ENCODE results near the gene NEMP2. TPM values are rescaled to one million over a fixed set of nuclear protein-coding genes. Genes with fewer than 3 reads are reported as not detected.
A peak's percentile ranks its signal among the peaks of the same experiment; 100 is the strongest.

Gene NEMP2
- total and polyA plus RNA-seq, 2 experiments from 2014 or later, result 3.2 to 9.9 TPM

DNA sequence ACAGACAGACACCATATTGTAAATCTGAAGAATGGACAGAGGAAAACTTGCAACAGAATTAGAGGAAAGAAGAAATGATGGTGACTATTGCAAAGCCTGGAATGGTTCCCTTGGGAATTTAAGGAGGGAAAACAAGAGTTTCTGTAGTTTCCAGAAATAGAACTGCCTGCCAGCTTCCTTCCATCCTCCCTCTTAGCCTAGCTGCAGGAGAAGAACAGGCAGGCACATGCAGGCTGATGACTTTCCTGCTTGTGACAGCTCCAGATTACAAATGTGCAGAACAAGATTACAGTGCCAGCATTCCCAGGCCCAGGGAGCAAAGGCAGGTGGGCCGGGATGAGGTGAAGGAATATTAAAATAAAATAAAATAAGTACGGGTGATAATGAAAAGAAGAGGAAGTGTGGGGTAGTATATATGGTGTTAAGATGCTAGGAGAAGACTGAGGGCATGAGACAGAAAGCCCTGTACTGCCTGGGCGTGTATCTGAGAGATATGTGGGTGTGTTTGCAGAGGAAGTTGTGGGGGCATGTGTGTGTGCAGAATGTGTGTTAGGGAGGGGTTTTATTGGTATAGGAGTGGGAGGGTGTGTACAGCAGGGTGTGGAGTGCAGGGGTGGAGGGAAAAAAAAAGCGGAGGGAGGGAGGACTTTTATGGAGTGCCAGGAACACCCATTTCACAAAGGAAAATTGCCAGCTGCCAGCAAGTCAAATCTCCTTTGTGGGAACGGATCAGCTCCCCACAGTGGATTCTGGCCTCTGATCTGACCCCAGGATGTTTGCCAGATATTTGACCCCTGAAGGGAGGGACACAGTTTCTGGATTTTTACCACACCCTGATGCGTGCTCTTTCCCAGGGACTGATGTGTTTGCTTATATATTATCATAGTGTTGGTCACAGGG is 43.9 kb upstream of the NEMP2 start:
- Histone ChIP-seq H3K79me2 (no peaks in the 10 kb centered on the region), H3K4me2 (peak overlapping the region; percentile 51), H3K36me3 (replicated peaks; ENCODE audit: insufficient read depth, low read depth) (no peaks in the 10 kb centered on the region), H4K20me1 (ENCODE audit: insufficient read depth, poor library complexity, severe bottlenecking) (no peaks in the 10 kb centered on the region), H3K27me3 (no peaks in the 10 kb centered on the region), H2AFZ (peak overlapping the region; percentile 8), H3K9me3 (ENCODE audit: low read depth) (no peaks in the 10 kb centered on the region), H3K27ac (peak overlapping the region; percentile 89), H3K4me3 (no peak overlapping the region), H3K4me1 (ENCODE audit: insufficient read depth) (peaks cover 21% of the 10 kb centered on the region), H3K9me2 (replicated peaks; ENCODE audit: insufficient read depth) (no peaks in the 10 kb centered on the region)
- 42% methylated on average over 6 of the region's 6 CpGs for WGBS (ENCODE audit: low lambda C conversion rate, missing lambda C conversion rate)
- no peak for TF ChIP-seq EZH2 (IDR thresholded peaks at IDR 0.05; ENCODE audit: borderline replicate concordance)
- TF ChIP-seq EZH2phosphoT487 (IDR thresholded peaks at IDR 0.05; ENCODE audit: low read depth, severe bottlenecking, unreplicated experiment), result no peak
- TF ChIP-seq, protein P1, sequence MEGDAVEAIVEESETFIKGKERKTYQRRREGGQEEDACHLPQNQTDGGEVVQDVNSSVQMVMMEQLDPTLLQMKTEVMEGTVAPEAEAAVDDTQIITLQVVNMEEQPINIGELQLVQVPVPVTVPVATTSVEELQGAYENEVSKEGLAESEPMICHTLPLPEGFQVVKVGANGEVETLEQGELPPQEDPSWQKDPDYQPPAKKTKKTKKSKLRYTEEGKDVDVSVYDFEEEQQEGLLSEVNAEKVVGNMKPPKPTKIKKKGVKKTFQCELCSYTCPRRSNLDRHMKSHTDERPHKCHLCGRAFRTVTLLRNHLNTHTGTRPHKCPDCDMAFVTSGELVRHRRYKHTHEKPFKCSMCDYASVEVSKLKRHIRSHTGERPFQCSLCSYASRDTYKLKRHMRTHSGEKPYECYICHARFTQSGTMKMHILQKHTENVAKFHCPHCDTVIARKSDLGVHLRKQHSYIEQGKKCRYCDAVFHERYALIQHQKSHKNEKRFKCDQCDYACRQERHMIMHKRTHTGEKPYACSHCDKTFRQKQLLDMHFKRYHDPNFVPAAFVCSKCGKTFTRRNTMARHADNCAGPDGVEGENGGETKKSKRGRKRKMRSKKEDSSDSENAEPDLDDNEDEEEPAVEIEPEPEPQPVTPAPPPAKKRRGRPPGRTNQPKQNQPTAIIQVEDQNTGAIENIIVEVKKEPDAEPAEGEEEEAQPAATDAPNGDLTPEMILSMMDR (IDR thresholded peaks at IDR 0.05; ENCODE audit: poor library complexity), result no peak
- DNase-seq (ENCODE audit: low spot score), result peak; percentile 55

DNA sequence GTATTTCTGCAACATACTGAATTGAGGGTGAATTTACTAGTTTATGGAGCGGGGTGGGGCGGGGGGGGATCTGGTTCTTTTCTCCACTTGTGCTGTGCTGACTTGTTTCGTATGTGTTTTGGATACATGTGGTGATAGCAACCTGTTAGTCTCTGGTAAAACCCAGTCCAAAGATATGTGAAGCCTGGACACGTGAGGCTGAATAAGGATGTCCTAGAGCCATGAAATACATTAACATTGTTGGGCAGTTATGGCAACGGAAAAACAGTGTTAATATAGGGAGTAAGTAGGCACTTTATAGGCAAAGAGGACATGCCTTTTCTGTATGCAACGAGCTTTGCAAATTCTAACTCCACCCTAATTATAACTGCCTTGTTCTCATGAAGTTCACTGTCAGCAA is 42.1 kb upstream of the NEMP2 start:
- no peaks in the 10 kb centered on the region for H3K9me3 ChIP-seq (ENCODE audit: low read depth)
- peak overlapping the region; percentile 89 for H3K27ac ChIP-seq
- no peaks in the 10 kb centered on the region for H3K79me2 ChIP-seq
- H4K20me1 ChIP-seq (ENCODE audit: insufficient read depth, poor library complexity, severe bottlenecking), result no peaks in the 10 kb centered on the region
- peaks cover 12% of the 10 kb centered on the region for H3K4me1 ChIP-seq (ENCODE audit: insufficient read depth)
- DNase-seq (ENCODE audit: low spot score), result peak; percentile 21
- no peak for TF ChIP-seq EZH2phosphoT487 (IDR thresholded peaks at IDR 0.05; ENCODE audit: low read depth, severe bottlenecking, unreplicated experiment)
- TF ChIP-seq, protein P1 (IDR thresholded peaks at IDR 0.05; ENCODE audit: poor library complexity), result no peak
- no peak for TF ChIP-seq EZH2 (IDR thresholded peaks at IDR 0.05; ENCODE audit: borderline replicate concordance)
- no peaks in the 10 kb centered on the region for H3K9me2 ChIP-seq (replicated peaks; ENCODE audit: insufficient read depth)
- no peaks in the 10 kb centered on the region for H3K27me3 ChIP-seq
- H3K36me3 ChIP-seq (replicated peaks; ENCODE audit: insufficient read depth, low read depth), result no peaks in the 10 kb centered on the region
- peak overlapping the region; percentile 30 for H3K4me2 ChIP-seq
- no peak overlapping the region for H2AFZ ChIP-seq
- 50% methylated on average over 6 of the region's 6 CpGs for WGBS (ENCODE audit: low lambda C conversion rate, missing lambda C conversion rate)
- no peak overlapping the region for H3K4me3 ChIP-seq

DNA sequence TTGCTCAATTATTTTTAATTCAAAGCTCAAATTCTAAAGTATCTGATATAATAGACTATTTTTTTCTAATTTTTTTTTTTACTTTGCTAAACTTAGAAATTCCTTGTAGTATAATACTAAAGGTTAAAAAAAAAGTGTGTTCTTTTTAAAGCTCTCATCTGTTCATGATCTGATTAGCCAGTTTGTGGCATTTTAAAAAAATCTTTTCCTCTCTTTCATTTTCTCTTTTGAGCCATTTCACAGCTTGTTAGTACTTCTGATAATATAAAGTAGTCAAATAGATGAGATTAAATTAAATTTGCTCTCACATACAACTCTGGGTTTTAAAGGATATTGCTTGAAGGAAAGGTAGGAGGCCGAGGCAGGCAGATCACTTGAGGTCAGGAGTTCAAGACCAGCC is 40.7 kb upstream of the NEMP2 start:
- Histone ChIP-seq H4K20me1 (ENCODE audit: insufficient read depth, poor library complexity, severe bottlenecking) (no peaks in the 10 kb centered on the region), H3K9me3 (ENCODE audit: low read depth) (no peaks in the 10 kb centered on the region)
- WGBS (ENCODE audit: low lambda C conversion rate, missing lambda C conversion rate), result 87% methylated on average over 1 of the region's 1 CpG

More for the DNA sequence above, 40.7 kb upstream of the NEMP2 start:
- H3K4me3 ChIP-seq, result no peak overlapping the region
- H3K27me3 ChIP-seq, result no peaks in the 10 kb centered on the region
- H3K27ac ChIP-seq, result no peak overlapping the region
- H3K4me1 ChIP-seq (ENCODE audit: insufficient read depth), result peaks cover 12% of the 10 kb centered on the region
- H3K79me2 ChIP-seq, result no peaks in the 10 kb centered on the region
- no peak overlapping the region for H2AFZ ChIP-seq
- no peak for DNase-seq (ENCODE audit: low spot score)
- TF ChIP-seq, protein P1 (IDR thresholded peaks at IDR 0.05; ENCODE audit: poor library complexity), result no peak
- no peak for TF ChIP-seq EZH2 (IDR thresholded peaks at IDR 0.05; ENCODE audit: borderline replicate concordance)
- no peak for TF ChIP-seq EZH2phosphoT487 (IDR thresholded peaks at IDR 0.05; ENCODE audit: low read depth, severe bottlenecking, unreplicated experiment)
- H3K36me3 ChIP-seq (replicated peaks; ENCODE audit: insufficient read depth, low read depth), result no peaks in the 10 kb centered on the region
- H3K4me2 ChIP-seq, result no peak overlapping the region
- H3K9me2 ChIP-seq (replicated peaks; ENCODE audit: insufficient read depth), result no peaks in the 10 kb centered on the region
